ENCODE results near the gene OSBP. TPM values are rescaled to one million over a fixed set of nuclear protein-coding genes. Genes with fewer than 3 reads are reported as not detected.
"Not testable (repeated sequence)": the region's sequence is repeated elsewhere in the genome, so short reads cannot be mapped to it uniquely, and the experiment has no call there.

The OSBP gene
- total RNA-seq, 1 donor from 2014 or later: 16.7 TPM

GRCh38 chr11:59545179-59546020 lies 70.2 kb downstream of the OSBP start:
- Histone ChIP-seq H3K27me3 (no peaks in the 10 kb centered on the region), H3K9me3 (no peaks in the 10 kb centered on the region), H3K4me3 (no peak overlapping the region), H3K27ac (no peak overlapping the region), H3K4me1 (peaks cover 0 to 4% of the 10 kb centered on the region in 2 donors), H3K36me3 (no peaks in the 10 kb centered on the region)
- no peak for DNase-seq (ENCODE audit: low spot score in 2 of 2)
- intact Hi-C loops (cut with DNase I): no loop called here
- TF ChIP-seq CTCF (IDR thresholded peaks at IDR 0.05): no peak

GRCh38 chr11:59544869-59545178 lies 70.8 kb downstream of the OSBP start:
- intact Hi-C loops (cut with DNase I): no loop called here

GRCh38 chr11:59543713-59544112 lies 71.9 kb downstream of the OSBP start:
- H3K4me1 ChIP-seq; H3K9me3 ChIP-seq; DNase-seq (ENCODE audit: low spot score in 2 of 2); H3K27ac ChIP-seq; H3K36me3 ChIP-seq; H3K4me3 ChIP-seq; intact Hi-C loops (cut with DNase I); H3K27me3 ChIP-seq: not testable (repeated sequence)

More at GRCh38 chr11:59544869-59545178, 70.8 kb downstream of the OSBP start:
- Histone ChIP-seq H3K9me3 (no peaks in the 10 kb centered on the region), H3K4me3 (no peak overlapping the region), H3K27ac (no peak overlapping the region), H3K4me1 (no peaks in the 10 kb centered on the region), H3K27me3 (no peaks in the 10 kb centered on the region), H3K36me3 (no peaks in the 10 kb centered on the region)
- no peak for DNase-seq (ENCODE audit: low spot score in 2 of 2)
- no peak for TF ChIP-seq CTCF (IDR thresholded peaks at IDR 0.05)

GRCh38 chr11:59542142-59542810 lies 73.3 kb downstream of the OSBP start:
- Histone ChIP-seq H3K36me3 (no peaks in the 10 kb centered on the region), H3K27ac (no peak overlapping the region), H3K9me3 (no peaks in the 10 kb centered on the region), H3K4me1 (no peaks in the 10 kb centered on the region), H3K4me3 (no peak overlapping the region), H3K27me3 (no peaks in the 10 kb centered on the region)
- intact Hi-C loops (cut with DNase I): no loop called here
- DNase-seq (ENCODE audit: low spot score in 2 of 2): no peak
- no peak for TF ChIP-seq CTCF (IDR thresholded peaks at IDR 0.05)

GRCh38 chr11:59534676-59535075 lies 80.9 kb downstream of the OSBP start:
- Histone ChIP-seq H3K4me1 (no peaks in the 10 kb centered on the region), H3K4me3 (no peak overlapping the region), H3K9me3 (no peaks in the 10 kb centered on the region), H3K27ac (no peak overlapping the region), H3K36me3 (no peaks in the 10 kb centered on the region), H3K27me3 (no peaks in the 10 kb centered on the region)
- no peak for TF ChIP-seq CTCF (IDR thresholded peaks at IDR 0.05)
- no peak for DNase-seq (ENCODE audit: low spot score in 2 of 2)
- intact Hi-C loops (cut with DNase I): loop anchor here (5.0 kb wide), 2 partner anchors 38 to 268 kb away; no protein-coding TSS in a partner anchor

GRCh38 chr11:59532620-59533019 lies 83.0 kb downstream of the OSBP start:
- TF ChIP-seq CTCF (IDR thresholded peaks at IDR 0.05): no peak
- intact Hi-C loops (cut with DNase I): no loop called here
- H3K4me1 ChIP-seq: no peaks in the 10 kb centered on the region

More at GRCh38 chr11:59532620-59533019, 83.0 kb downstream of the OSBP start:
- Histone ChIP-seq H3K27ac (no peak overlapping the region), H3K4me3 (no peak overlapping the region), H3K36me3 (no peaks in the 10 kb centered on the region), H3K27me3 (no peaks in the 10 kb centered on the region), H3K9me3 (no peaks in the 10 kb centered on the region)
- no peak for DNase-seq (ENCODE audit: low spot score in 2 of 2)

All from ascending aorta (tissue), 2 donors.